RWPE1 (cell line): ENCODE data around the gene CDH11.

Experiments used
- CTCF ChIA-PET: fragments of 350-600 bp; sonication (Branson Sonifier 250); formaldehyde crosslinking; extraction: SDS; loops from one replicate; lab custom pipeline; 2021; lab: Yijun Ruan, JAX
- POLR2A ChIA-PET: fragments of 400-600 bp; formaldehyde crosslinking; extraction: SDS; loops from one replicate; lab custom pipeline; 2020; ENCODE audit warnings: antibody characterized with exemption; ENCODE audit not compliant: low non-redundant PET; lab: Yijun Ruan, JAX
- DNase-seq: peaks from one replicate; pipeline ENCODE4 v3.0.0; 2012; ENCODE audit warnings: low spot score
- H3K27ac ChIP-seq: fragments of 450-650 bp; 2 replicates; pipeline ENCODE4 v1.5.1; 2017
- CTCF ChIP-seq: fragments of 450-650 bp; conservative IDR thresholded peaks from 2 replicates; pipeline ENCODE4 v1.5.1; 2017; ENCODE audit warnings: low read depth, mild to moderate bottlenecking

The CDH11 gene

GRCh38 chr16:64926476-64926875 lies 195.4 kb downstream of the CDH11 start:
- no peak overlapping the region for H3K27ac ChIP-seq
- no peak for DNase-seq
- POLR2A ChIA-PET = no interaction called here
- CTCF ChIA-PET = no interaction called here
- TF ChIP-seq CTCF = no peak

GRCh38 chr16:64925166-64925565 lies 196.7 kb downstream of the CDH11 start:
- CTCF ChIA-PET = no interaction called here

GRCh38 chr16:64924086-64924485 lies 197.8 kb downstream of the CDH11 start:
- DNase-seq = no peak
- no peak for TF ChIP-seq CTCF
- H3K27ac ChIP-seq = no peak overlapping the region
- ChIA-PET CTCF (no interaction called here), POLR2A (no interaction called here)

More at GRCh38 chr16:64925166-64925565, 196.7 kb downstream of the CDH11 start:
- H3K27ac ChIP-seq = no peak overlapping the region
- DNase-seq = no peak
- TF ChIP-seq CTCF = no peak
- POLR2A ChIA-PET = no interaction called here

- no peak for TF ChIP-seq CTCF
- POLR2A ChIA-PET = no interaction called here
- DNase-seq = no peak
- no peak overlapping the region for H3K27ac ChIP-seq
- CTCF ChIA-PET = no interaction called here
Measured at GRCh38 chr16:64919929-64920607, 201.8 kb downstream of the CDH11 start.

GRCh38 chr16:64919141-64919540 lies 202.7 kb downstream of the CDH11 start:
- no peak for DNase-seq
- ChIA-PET CTCF (interaction anchor here (0.7 kb wide), 1 partner anchor 1442 kb away, joined by 3 read pairs; no protein-coding TSS in a partner anchor), POLR2A (no interaction called here)
- TF ChIP-seq CTCF = no peak
- no peak overlapping the region for H3K27ac ChIP-seq

GRCh38 chr16:64916051-64916450 lies 205.8 kb downstream of the CDH11 start:
- ChIA-PET CTCF (no interaction called here), POLR2A (no interaction called here)
- H3K27ac ChIP-seq = no peak overlapping the region
- DNase-seq = no peak
- no peak for TF ChIP-seq CTCF
